ENCODE measurements around the gene GATA3.

The GATA3 gene

DNA sequence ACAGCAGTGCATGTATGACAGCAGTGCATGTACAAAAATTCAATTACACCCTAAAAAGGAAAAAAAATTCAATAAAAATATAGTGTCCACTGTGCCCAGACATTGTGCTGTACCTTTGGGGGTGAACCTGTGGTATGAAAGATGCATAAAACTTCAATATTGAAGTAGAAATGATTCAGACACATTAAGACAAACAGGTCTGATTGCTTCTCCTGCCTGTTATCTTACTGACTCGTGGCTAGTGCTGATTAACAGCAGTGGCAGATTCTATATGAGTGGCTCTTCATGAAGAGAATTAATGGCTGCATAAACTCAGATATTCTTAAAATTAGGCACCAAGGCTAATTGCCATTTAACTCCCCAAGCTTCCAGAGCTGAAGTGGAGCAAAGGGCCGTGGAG is 37.9 kb downstream of the GATA3 start:
- DNase-seq: no peak

- DNase-seq: no peak
Measured at GRCh38 chr10:8095959-8096358, 41.5 kb downstream of the GATA3 start.

GRCh38 chr10:8096931-8097330 is 42.4 kb downstream of the GATA3 start:
- DNase-seq: no peak

- DNase-seq: no peak
Measured at GRCh38 chr10:8100366-8100765, 45.9 kb downstream of the GATA3 start.

GRCh38 chr10:8102708-8103401 is 48.4 kb downstream of the GATA3 start:
- DNase-seq: no peak

DNA sequence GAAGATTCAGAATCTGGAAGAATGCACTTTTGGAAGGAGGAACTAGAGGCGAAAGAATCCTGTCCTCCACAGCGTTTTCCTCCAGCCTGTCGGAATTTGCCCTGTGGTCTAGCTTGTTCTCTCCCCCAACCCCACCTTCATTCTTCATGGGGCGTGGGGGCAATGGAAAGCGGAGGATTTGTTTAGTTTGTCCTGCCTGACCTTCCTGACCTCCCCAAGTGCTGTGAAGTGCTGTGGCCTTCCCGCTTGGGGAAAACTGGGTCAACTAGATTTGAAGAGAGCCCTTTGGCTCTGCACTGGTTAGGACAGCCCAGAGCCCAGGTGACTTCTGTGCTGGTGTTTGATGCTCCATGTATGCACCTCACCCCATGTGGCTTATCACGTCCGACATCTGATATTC is 49.1 kb downstream of the GATA3 start:
- DNase-seq: no peak

DNA sequence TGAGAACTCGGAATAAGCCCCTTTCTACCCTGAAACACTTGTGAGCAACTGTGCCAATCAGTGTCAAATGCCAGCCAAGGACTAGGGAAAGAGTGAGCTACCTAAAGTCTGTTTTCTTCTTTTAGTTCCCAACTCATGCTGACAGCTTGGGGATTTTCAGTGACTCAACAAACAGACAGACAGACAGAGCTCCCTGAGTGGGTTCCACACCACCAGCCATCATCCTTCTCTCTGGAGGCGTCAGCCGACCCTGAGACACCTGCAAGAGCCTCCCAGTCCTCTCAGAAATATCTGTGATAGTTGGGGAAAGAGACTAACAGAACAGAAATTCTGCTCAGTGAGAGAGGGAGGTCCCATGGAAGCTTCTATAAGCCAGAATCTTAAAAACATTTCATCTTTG is 49.5 kb downstream of the GATA3 start:
- no peak for DNase-seq

DNA sequence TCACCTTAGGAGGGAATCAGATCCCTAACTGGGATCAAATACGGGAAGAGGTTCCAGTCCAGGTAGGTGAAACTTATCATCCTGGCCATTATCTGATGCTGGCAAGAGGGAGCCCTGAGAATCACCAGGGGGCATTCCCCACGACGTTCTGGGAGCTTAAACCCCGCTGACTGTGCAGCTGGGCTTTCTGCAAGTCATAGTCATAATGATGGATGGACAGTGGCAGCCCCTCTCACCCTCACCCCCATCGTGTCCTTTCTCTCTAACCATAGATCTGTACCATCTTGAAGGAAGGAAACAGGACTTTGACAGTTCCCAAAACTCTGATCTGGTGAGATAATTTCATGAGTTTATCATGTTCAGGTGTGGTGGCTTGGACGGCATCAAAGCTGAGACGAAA is 50.2 kb downstream of the GATA3 start:
- no peak for DNase-seq

DNA sequence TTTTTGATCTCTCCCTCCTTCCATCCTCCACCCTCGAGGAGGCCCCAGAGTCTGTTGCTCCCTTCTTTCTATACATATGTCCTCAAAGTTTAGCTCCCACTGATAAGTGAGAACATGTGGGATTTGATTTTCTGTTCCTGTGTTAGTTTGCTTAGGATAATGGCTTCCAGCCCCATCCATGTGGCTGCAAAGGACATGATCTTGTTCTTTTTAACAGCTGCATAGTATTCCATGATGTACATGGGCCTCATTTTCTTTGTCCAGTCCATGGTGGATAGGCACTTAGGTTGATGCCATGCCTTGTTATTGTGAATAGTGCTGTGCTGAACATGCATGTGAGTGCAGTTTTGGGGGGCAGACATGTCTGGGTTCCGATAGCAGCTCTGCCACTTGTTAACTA is 51.4 kb downstream of the GATA3 start:
- DNase-seq: no peak

DNA sequence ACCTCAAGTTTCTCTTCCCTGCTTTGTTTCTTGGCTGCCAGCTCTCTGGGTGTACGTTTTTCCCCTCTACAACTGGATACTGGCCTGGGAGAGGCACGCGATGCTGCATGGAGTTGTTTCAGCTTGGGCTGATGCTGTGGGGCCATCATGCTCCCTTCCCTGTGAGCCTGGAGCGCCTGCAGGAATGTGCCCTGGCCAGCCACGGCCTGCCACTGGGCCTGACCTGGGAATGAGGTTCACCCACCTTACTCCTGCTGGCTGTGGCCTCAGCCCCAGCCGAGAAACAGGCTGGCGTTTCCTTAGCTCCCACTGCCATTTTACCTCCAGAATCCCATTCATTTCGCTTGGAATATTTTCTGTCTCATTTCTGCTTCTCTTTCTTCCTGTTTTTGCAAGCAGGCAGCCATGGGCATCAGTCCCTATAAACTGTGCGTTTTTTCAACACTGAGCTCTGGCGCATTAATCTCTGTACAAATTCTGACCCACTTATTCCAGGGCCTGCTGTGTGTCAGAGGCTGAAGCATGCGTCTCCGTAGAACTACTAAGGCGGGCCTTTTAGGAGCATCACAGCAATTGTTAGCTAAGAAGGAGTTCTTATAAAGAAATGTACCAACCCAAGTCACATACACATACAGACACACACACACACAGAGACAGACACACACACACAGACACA is 57.9 kb downstream of the GATA3 start:
- DNase-seq: no peak

DNA sequence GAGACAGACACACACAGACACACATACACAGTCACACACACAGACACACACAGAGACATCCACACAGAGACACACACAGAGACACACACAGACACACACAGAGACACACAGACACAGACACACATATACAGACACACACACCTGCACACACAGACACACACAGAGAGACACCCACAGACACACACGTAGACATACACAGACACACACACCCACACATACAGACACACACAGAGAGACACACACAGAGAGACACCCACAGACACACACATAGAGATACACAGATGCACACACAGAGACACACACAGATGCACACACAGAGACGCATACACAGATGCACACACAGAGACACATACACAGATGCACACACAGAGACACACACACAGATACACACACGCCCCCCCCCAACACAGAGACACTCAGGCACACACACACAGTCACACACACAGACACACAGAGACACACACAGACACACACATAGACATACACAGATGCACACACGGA is 58.5 kb downstream of the GATA3 start:
- no peak for DNase-seq

DNA sequence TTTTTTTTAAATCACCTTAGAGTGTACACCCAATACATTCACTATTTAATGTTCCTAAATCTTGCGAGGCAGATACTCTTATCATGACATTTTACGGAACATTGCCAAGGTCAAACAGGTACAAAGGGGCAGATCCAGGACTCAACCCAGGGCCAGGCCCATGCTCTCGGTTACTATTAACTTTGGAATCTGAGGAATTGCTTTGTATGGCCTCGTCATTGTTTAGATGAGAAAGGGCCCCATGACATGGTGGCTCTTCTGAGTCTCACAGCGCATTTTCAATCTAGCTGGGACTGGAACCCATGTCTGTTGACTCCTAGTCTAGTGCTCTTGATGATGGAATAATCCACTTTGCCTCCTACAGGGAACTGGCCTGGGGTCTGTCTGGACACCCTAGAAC is 59.1 kb downstream of the GATA3 start:
- no peak for DNase-seq

GRCh38 chr10:8114741-8115617 is 60.5 kb downstream of the GATA3 start:
- no peak for DNase-seq

DNA sequence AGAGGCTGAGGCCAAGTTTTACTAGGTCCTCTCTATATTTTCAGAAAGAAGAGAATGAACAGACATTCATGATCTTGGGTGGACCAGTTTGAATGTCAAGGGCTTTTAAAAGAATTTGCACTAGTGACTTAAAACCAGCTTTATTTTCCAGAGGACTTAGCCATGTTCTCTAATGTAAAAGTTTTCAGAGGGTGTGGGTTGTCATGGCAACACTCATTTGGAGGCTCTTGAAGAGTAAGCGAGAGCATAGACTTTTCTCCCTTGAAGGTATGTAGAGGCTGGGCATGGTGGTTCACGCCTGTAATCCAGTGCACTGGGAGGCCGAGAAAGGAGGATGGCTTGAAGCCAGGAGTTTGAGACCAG is 61.1 kb downstream of the GATA3 start:
- no peak for DNase-seq

- DNase-seq: no peak
Measured at GRCh38 chr10:8116474-8116873, 62.0 kb downstream of the GATA3 start.

- no peak for DNase-seq
Measured at GRCh38 chr10:8116926-8117493, 62.5 kb downstream of the GATA3 start.

GRCh38 chr10:8121201-8121890 is 66.9 kb downstream of the GATA3 start:
- no peak for DNase-seq

DNA sequence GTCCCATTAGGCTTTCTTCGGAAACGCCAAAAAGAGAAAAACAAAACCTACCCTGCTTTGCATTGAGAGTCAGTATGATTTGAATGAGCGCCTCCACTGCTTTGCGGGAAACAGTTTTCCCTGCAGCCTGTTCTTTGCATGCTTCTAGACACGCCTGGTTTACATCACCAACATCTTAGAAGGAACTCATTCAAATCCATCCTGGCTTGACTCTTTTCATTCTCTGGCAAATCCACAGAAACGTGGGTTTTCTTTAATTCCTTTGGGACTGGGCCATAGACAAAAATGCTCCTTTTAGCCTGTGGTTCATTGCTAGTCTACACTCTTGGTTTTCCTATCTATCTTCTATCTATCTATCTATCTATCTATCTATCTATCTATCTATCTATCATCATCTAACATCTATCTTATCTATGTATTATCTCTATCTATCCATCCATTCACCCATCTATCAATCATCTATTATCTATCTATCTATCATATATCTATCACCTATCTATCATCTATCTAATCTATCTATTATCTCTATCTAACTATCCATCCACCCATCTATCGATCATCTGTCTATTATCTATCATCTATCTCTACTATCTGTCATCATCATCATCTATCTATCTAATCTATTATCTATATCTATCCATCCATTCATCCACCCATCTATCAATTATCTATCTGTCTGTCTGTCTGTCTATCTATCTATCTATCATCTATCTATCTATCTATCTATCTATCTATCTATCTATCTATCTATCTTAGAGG is 68.3 kb downstream of the GATA3 start:
- DNase-seq: no peak

- no peak for DNase-seq
Measured at GRCh38 chr10:8124436-8124835, 69.9 kb downstream of the GATA3 start.

Data from nucleus accumbens (tissue), 56 donors.